HFFc6 (cell line): ENCODE results near the gene CBX6. TPM values are rescaled to one million over a fixed set of nuclear protein-coding genes. Genes with fewer than 3 reads are reported as not detected.

ENCODE experiments used
- DNase-seq: peaks from one replicate; pipeline ENCODE4 v3.0.0-alpha.2; 2018
- H3K27ac Mint-ChIP-seq: 2 replicates; pipeline ENCODE4 v1.8.0; 2020; ENCODE audit warnings: mild to moderate bottlenecking, mixed read lengths
- H3K27me3 Mint-ChIP-seq: 2 replicates; pipeline ENCODE4 v1.8.0; 2021; ENCODE audit warnings: mild to moderate bottlenecking, moderate library complexity, mixed read lengths; ENCODE audit not compliant: insufficient read depth
- H3K36me3 Mint-ChIP-seq: 2 replicates; pipeline ENCODE4 v1.8.0; 2021; ENCODE audit warnings: low read depth, mixed read lengths
- H3K4me1 Mint-ChIP-seq: 2 replicates; pipeline ENCODE4 v1.8.0; 2020; ENCODE audit warnings: low read depth, mixed read lengths
- H3K4me3 Mint-ChIP-seq: 2 replicates; pipeline ENCODE4 v1.8.0; 2020; ENCODE audit warnings: mild to moderate bottlenecking, moderate library complexity, mixed read lengths
- H3K9me3 Mint-ChIP-seq: 2 replicates; pipeline ENCODE4 v1.8.0; 2020; ENCODE audit warnings: mild to moderate bottlenecking, mixed read lengths
- total RNA-seq, 6 experiments: library from RNA; stranded (reverse); fragmentation: NEBNext Ultra II Directional; extraction: Animal tissue kit (Norgen Biotek cat#: 25700); gene quantifications; 2 replicates in 1 of 6; 3 replicates in 5 of 6; pipeline ENCODE4 v1.2.3, GENCODE V29; 2021
- TF ChIP-seq, protein P1 (sequence below): fragments of 200-600 bp; sonication (generic); IDR thresholded peaks from 2 replicates; pipeline ENCODE4 v1.5.0; 2021; ENCODE audit warnings: antibody characterized with exemption, mild to moderate bottlenecking

Gene CBX6
- total RNA-seq, 6 experiments from 2014 or later = 72.0 to 91.5 (median 75.3) TPM

DNA sequence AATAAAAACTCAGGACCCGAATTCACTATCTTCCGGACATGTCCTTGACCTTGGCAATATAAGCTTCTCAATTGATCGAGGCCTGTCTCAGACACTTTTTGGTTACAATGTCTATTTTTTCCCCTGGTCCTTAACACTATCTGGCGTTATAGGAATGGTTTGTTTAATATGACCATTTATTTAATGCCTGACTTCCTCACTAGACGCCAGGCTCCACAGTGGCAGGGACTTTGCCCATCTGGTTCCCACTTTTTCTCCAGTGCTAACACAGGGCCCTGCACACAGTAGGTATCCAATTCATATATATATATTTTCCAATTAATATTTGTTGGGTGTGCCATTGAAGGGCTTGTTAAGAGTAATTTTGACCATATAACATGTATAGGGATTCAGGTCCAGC, 7.9 kb upstream of the CBX6 start:
- peaks cover 45% of the 10 kb centered on the region for H3K27me3 Mint-ChIP-seq
- no peaks in the 10 kb centered on the region for H3K36me3 Mint-ChIP-seq
- DNase-seq = no peak
- no peaks in the 10 kb centered on the region for H3K9me3 Mint-ChIP-seq
- no peak overlapping the region for H3K4me3 Mint-ChIP-seq
- peaks cover 23% of the 10 kb centered on the region for H3K4me1 Mint-ChIP-seq
- no peak overlapping the region for H3K27ac Mint-ChIP-seq
- TF ChIP-seq, protein P1, sequence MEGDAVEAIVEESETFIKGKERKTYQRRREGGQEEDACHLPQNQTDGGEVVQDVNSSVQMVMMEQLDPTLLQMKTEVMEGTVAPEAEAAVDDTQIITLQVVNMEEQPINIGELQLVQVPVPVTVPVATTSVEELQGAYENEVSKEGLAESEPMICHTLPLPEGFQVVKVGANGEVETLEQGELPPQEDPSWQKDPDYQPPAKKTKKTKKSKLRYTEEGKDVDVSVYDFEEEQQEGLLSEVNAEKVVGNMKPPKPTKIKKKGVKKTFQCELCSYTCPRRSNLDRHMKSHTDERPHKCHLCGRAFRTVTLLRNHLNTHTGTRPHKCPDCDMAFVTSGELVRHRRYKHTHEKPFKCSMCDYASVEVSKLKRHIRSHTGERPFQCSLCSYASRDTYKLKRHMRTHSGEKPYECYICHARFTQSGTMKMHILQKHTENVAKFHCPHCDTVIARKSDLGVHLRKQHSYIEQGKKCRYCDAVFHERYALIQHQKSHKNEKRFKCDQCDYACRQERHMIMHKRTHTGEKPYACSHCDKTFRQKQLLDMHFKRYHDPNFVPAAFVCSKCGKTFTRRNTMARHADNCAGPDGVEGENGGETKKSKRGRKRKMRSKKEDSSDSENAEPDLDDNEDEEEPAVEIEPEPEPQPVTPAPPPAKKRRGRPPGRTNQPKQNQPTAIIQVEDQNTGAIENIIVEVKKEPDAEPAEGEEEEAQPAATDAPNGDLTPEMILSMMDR = no peak

DNA sequence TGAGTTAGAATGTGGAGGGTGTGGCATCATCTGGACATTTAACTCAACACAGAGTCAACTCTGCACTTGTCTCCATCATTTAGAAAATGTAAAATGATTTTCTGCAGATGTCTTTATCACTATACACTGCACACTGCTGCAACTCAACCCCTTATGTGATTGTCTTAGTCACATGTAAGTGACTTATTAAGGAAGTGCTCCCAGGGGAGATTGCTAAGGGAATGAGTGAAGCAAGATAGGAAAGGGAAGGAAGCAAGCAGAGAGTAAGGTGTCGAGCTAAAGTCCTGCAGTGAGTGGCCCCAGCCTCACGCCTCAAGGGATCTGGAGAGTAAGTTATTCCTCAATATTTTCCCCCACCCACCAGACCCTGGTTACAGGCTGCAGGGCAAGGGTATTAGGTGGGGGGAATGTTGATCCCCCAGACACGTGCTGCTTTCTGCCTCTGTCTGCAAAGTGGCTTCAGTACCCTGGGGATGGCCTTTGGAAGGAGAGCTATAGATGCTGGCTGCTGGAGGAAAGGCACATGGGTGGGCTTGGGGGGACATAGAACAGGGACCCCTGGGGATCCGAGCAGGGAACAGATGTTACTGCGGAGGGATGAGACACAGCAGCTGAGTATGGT, 7.2 kb upstream of the CBX6 start:
- no peak for DNase-seq
- H3K9me3 Mint-ChIP-seq = no peaks in the 10 kb centered on the region
- peaks cover 47% of the 10 kb centered on the region for H3K27me3 Mint-ChIP-seq
- no peak overlapping the region for H3K27ac Mint-ChIP-seq
- H3K4me1 Mint-ChIP-seq = peaks cover 23% of the 10 kb centered on the region
- no peak overlapping the region for H3K4me3 Mint-ChIP-seq
- no peaks in the 10 kb centered on the region for H3K36me3 Mint-ChIP-seq
- TF ChIP-seq, protein P1 = no peak

DNA sequence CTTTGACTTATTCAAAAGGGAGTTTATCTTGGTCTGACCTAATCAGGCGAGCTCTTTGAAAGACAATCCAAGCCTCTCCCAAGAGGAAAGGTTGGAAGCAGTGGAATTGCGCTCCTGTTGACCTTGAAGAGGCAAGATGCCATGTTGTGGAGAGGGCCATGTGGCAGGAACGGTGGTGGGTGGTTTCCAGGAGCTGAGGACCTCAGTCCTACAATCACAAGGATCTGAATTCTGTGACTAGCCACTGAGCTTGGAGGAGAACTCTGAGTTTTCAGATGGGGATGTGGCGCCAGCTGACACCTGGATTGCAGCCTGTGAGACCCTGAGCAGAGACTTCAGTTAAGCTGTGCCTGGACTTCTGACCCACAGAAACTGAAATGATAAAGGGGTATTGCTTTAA, 6.0 kb upstream of the CBX6 start:
- H3K4me3 Mint-ChIP-seq = no peak overlapping the region
- H3K27me3 Mint-ChIP-seq = peaks cover 50% of the 10 kb centered on the region
- no peak for DNase-seq
- no peaks in the 10 kb centered on the region for H3K36me3 Mint-ChIP-seq
- H3K9me3 Mint-ChIP-seq = no peaks in the 10 kb centered on the region
- no peak overlapping the region for H3K27ac Mint-ChIP-seq
- H3K4me1 Mint-ChIP-seq = peaks cover 30% of the 10 kb centered on the region
- TF ChIP-seq, protein P1 = no peak

DNA sequence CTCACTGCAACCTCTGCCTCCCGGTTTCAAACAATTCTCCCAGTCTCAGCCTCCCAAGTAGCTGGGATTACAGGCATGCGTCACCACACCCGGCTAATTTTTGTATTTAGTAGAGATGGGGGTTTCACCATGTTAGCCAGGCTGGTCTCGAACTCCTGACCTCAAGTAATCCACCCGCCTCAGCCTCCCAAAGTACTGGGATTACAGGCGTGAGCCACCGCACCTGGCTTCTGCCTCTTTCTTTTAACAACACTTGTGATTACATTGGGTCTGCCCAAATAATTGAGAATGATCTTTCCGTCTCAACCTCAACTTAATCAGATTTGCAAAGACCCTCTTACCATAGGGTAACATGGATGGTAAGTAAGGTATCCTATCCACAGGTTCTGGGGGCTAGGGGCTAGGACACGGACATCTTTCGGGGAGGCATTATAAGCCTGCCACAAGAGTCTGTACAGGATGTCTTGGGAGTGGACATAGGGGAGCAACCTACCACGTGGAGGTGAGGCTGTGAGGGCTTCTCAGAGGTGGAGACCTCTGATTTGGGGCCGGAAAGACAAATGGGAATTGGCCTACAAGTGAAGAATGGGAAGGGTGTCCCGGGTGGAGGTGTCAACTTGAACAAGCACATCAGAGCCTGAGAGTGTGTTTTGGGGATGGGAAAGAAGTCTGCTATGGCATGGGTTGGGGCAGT, 2.7 kb upstream of the CBX6 start:
- TF ChIP-seq, protein P1 = no peak
- DNase-seq = no peak
- Mint-ChIP-seq H3K4me3 (no peak overlapping the region), H3K36me3 (no peaks in the 10 kb centered on the region; the same call in 1 of the 2 replicates), H3K4me1 (peaks cover 26% of the 10 kb centered on the region), H3K27ac (no peak overlapping the region), H3K9me3 (no peaks in the 10 kb centered on the region), H3K27me3 (peaks cover 41% of the 10 kb centered on the region)

DNA sequence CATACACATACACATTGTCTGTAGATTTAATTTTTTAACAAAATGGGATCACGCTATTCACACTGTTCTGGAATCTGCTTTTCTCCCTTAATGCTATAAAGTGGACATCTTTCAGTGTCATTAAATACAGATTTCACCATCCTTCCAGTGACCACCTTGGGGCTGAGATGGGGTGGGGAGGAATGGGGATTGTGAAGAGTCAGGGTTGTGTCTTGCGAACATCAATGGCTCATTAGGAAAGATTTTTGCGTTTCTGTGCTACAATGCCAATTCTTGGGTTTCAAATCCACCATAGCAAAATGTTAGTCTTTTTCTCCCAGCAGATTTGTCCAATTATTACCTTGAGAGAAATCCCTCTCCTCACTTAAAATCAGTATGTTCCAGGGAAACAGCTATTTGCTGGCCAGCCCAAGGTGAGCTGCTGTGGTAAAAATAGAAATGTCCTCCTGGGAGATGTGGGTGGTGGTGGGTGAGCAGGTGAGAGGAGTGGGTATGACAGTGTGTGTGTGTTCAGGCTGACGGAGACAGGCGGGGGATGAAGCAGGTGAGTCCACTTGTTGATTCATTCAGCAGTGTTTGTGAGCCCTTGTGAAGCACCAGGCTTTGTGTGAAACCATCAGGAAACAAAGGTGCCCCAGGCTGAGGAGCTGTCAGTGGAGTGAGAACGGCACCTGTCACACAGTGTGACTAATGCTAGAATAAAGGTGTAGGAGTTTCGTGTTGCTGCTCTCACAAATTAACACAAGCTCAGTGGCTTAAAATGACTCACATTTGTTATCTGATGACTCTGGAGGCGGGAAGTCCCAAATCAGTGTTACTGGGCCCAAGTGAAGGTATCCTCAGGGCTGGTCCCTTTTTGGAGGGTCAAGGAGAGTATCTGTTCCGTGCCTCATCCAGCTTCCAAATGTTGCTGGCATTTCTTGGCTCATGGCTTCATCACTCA, 1.7 kb upstream of the CBX6 start:
- DNase-seq = no peak
- peaks cover 29% of the 10 kb centered on the region for H3K4me1 Mint-ChIP-seq
- H3K36me3 Mint-ChIP-seq = no peaks in the 10 kb centered on the region; the same call in 1 of the 2 replicates
- H3K9me3 Mint-ChIP-seq = no peaks in the 10 kb centered on the region
- TF ChIP-seq, protein P1 = no peak
- H3K27me3 Mint-ChIP-seq = peaks cover 37% of the 10 kb centered on the region
- no peak overlapping the region for H3K27ac Mint-ChIP-seq
- peak overlapping the region; percentile 93 for H3K4me3 Mint-ChIP-seq
